ENCODE data around the gene SLFN11.

DNA sequence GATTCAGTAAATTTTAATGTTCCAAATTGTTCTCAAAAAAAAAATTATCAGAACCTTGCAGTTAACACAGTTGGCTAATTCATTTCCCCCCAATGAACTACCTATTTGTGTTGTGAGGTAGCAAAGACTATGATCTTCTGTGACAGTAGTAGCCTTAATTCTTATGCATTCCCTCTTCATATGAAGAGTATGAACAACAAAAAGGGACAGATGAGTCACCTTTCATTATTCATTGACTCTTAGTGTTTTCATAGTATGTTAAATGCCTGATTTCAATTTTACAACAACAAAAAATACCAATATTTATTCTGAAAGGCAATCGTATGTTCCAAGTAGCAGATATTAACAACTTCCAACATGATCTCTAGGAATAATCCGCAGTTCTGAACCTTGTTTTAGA, 3.6 kb upstream of the SLFN11 start:
- TF ChIP-seq, protein P1, sequence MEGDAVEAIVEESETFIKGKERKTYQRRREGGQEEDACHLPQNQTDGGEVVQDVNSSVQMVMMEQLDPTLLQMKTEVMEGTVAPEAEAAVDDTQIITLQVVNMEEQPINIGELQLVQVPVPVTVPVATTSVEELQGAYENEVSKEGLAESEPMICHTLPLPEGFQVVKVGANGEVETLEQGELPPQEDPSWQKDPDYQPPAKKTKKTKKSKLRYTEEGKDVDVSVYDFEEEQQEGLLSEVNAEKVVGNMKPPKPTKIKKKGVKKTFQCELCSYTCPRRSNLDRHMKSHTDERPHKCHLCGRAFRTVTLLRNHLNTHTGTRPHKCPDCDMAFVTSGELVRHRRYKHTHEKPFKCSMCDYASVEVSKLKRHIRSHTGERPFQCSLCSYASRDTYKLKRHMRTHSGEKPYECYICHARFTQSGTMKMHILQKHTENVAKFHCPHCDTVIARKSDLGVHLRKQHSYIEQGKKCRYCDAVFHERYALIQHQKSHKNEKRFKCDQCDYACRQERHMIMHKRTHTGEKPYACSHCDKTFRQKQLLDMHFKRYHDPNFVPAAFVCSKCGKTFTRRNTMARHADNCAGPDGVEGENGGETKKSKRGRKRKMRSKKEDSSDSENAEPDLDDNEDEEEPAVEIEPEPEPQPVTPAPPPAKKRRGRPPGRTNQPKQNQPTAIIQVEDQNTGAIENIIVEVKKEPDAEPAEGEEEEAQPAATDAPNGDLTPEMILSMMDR (IDR thresholded peaks at IDR 0.05; ENCODE audit: control extremely low read depth in 1 of 3, insufficient read depth in 1 of 3, low read depth in 1 of 3, low read length in 3 of 3): no peak
- TF ChIP-seq MAFK (IDR thresholded peaks at IDR 0.05; ENCODE audit: low read depth, low read length): no peak
- no peak for TF ChIP-seq POLR2A (IDR thresholded peaks at IDR 0.05; ENCODE audit: control extremely low read depth in 1 of 2, low read depth in 2 of 2, low read length in 2 of 2)
- no peak for TF ChIP-seq POLR2AphosphoS5 (IDR thresholded peaks at IDR 0.05; ENCODE audit: low read depth, low read length)
- TF ChIP-seq CREB1 (IDR thresholded peaks at IDR 0.05): no peak
- TF ChIP-seq, protein P2, sequence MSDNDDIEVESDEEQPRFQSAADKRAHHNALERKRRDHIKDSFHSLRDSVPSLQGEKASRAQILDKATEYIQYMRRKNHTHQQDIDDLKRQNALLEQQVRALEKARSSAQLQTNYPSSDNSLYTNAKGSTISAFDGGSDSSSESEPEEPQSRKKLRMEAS (IDR thresholded peaks at IDR 0.05): no peak
- TF ChIP-seq TAF1 (IDR thresholded peaks at IDR 0.05; ENCODE audit: low read depth, low read length): no peak
- TF ChIP-seq NANOG (IDR thresholded peaks at IDR 0.05; ENCODE audit: insufficient read depth, low read depth, low read length, poor library complexity, severe bottlenecking): no peak
- TF ChIP-seq EGR1 (IDR thresholded peaks at IDR 0.05; ENCODE audit: borderline replicate concordance, low read depth, low read length): no peak
- TF ChIP-seq CEBPB (IDR thresholded peaks at IDR 0.05; ENCODE audit: low read depth, low read length): no peak

Measured in H1 (cell line).